HCT116 (cell line): ENCODE measurements around the gene NARF. TPM values are rescaled to one million over a fixed set of nuclear protein-coding genes. Genes with fewer than 3 reads are reported as not detected.

ENCODE experiments used
- ATAC-seq: fragments of 200-7000 bp; cut with Tn5 transposase; 2 replicates; pipeline ENCODE4 v1.9.1; 2020; ENCODE audit warnings: mild to moderate bottlenecking, moderate library complexity
- BruUV-seq: library from RNA; stranded (reverse); fragments of 400-500 nt; replicated peaks from 2 replicates; lab custom pipeline; 2021; lab: Mats Ljungman, UMichigan
- CTCF ChIA-PET: fragments of 300-600 bp; sonication (Branson Sonifier 250); formaldehyde crosslinking; loops from one replicate; lab custom pipeline; 2021; ENCODE audit warnings: antibody characterized with exemption; lab: Charles Lee
- POLR2A ChIA-PET: fragments of 300-600, 350-600 bp; sonication (Branson Sonifier 250); formaldehyde crosslinking; loops from one replicate; lab custom pipeline; 2021; ENCODE audit warnings: antibody characterized with exemption; lab: Charles Lee
- RAD21 ChIA-PET, 2 experiments: fragments of 300-600 bp; sonication (Branson Sonifier 250); formaldehyde crosslinking; loops; one replicate each; lab custom pipeline; 2023; ENCODE audit warnings: low total read pairs in 2 of 2; ENCODE audit not compliant: uncharacterized antibody in 2 of 2, unreplicated experiment in 2 of 2, low non-redundant PET in 1 of 2; lab: Charles Lee
- DNase-seq: peaks from one replicate; pipeline ENCODE4 v3.0.0-alpha.2; 2010; ENCODE audit warnings: low read depth, low spot score
- H2AFZ ChIP-seq: fragments of 200-600 bp; shearing (Covaris generic), sonication (generic); 2 replicates; pipeline ENCODE4 v1.6.1; 2017; ENCODE audit warnings: low read depth, mixed run types, mixed read lengths, antibody characterized with exemption, low read length; ENCODE audit not compliant: poor library complexity, severe bottlenecking
- H3K27ac ChIP-seq: 2 replicates; pipeline ENCODE4 v1.5.1; 2012; ENCODE audit warnings: low read depth, low read length
- H3K27me3 ChIP-seq: fragments of 200-600 bp; sonication (generic); 2 replicates; pipeline ENCODE4 v1.6.1; 2016; ENCODE audit warnings: mixed run types, low read length, mixed read lengths; ENCODE audit not compliant: insufficient read depth
- H3K36me3 ChIP-seq, 2 experiments: fragments of 200-500 bp in 1 of 2; fragments of 200-600 bp in 1 of 2; sonication (Bioruptor generic) in 1 of 2; sonication (generic) in 1 of 2; 2 replicates each; pipeline versions ENCODE4 v1.5.1 to v1.6.1; 2014 to 2016; ENCODE audit warnings: low read length in 2 of 2, inconsistent platforms in 1 of 2, mixed read lengths in 1 of 2, mixed run types in 1 of 2; ENCODE audit not compliant: insufficient read depth in 2 of 2, control insufficient read depth in 1 of 2
- H3K4me1 ChIP-seq, 2 experiments: fragments of 200-600 bp in 1 of 2; sonication (generic) in 1 of 2; 2 replicates each; pipeline versions ENCODE4 v1.5.1 to v1.6.1; 2012 to 2017; ENCODE audit warnings: low read length in 2 of 2, inconsistent platforms in 1 of 2, mild to moderate bottlenecking in 1 of 2, mixed read lengths in 1 of 2, mixed run types in 1 of 2, moderate library complexity in 1 of 2; ENCODE audit not compliant: insufficient read depth in 2 of 2, control insufficient read depth in 1 of 2
- H3K4me2 ChIP-seq: fragments of 200-600 bp; sonication (generic); 2 replicates; pipeline ENCODE4 v1.6.1; 2017; ENCODE audit warnings: mixed run types, low read length, mixed read lengths
- H3K4me3 ChIP-seq, 2 experiments: fragments of 200-600 bp in 1 of 2; sonication (generic) in 1 of 2; replicated peaks in 1 of 2; 2 replicates each; pipeline ENCODE4 v1.5.1; 2011 to 2016; ENCODE audit warnings: low read length in 2 of 2, control low read depth in 1 of 2, low read depth in 1 of 2, mild to moderate bottlenecking in 1 of 2, mixed read lengths in 1 of 2, mixed run types in 1 of 2
- H3K79me2 ChIP-seq: fragments of 200-600 bp; sonication (generic); 2 replicates; pipeline ENCODE4 v1.6.1; 2017; ENCODE audit warnings: mild to moderate bottlenecking, mixed run types, low read length, moderate library complexity, mixed read lengths; ENCODE audit not compliant: insufficient read depth
- H3K9ac ChIP-seq: fragments of 200-600 bp; sonication (generic); 2 replicates; pipeline ENCODE4 v1.6.1; 2016; ENCODE audit warnings: low read length, mixed read lengths
- H3K9me2 ChIP-seq: fragments of 200-600 bp; sonication (generic), shearing (Covaris generic); 2 replicates; pipeline ENCODE4 v1.6.1; 2017; ENCODE audit warnings: mixed run types, mild to moderate bottlenecking, moderate library complexity; ENCODE audit not compliant: insufficient read depth
- H3K9me3 ChIP-seq, 2 experiments: fragments of 200-500 bp in 1 of 2; fragments of 200-600 bp in 1 of 2; sonication (Bioruptor generic) in 1 of 2; sonication (generic) in 1 of 2; 2 replicates each; pipeline ENCODE4 v1.6.1; 2014 to 2017; ENCODE audit warnings: low read length in 2 of 2, mixed read lengths in 2 of 2, inconsistent platforms in 1 of 2, low read depth in 1 of 2, mild to moderate bottlenecking in 1 of 2, mixed run types in 1 of 2, moderate library complexity in 1 of 2; ENCODE audit not compliant: control insufficient read depth in 1 of 2, insufficient read depth in 1 of 2
- H4K20me1 ChIP-seq: fragments of 200-600 bp; sonication (generic), shearing (Covaris generic); 2 replicates; pipeline ENCODE4 v1.6.1; 2017; ENCODE audit warnings: mixed run types, mild to moderate bottlenecking, moderate library complexity; ENCODE audit not compliant: insufficient read depth
- EGR1 ChIP-seq: IDR thresholded peaks from 2 replicates; pipeline ENCODE4 v1.6.1; 2012; ENCODE audit warnings: low read depth
- ELF1 ChIP-seq: IDR thresholded peaks from 2 replicates; pipeline ENCODE4 v1.6.1; 2012; ENCODE audit warnings: low read depth, borderline replicate concordance
- EZH2 ChIP-seq: fragments of 200-600 bp; sonication (generic); IDR thresholded peaks from 2 replicates; pipeline ENCODE4 v1.6.1; 2017; ENCODE audit warnings: antibody characterized with exemption, mixed run types
- EZH2phosphoT487 ChIP-seq: fragments of 200-600 bp; IDR thresholded peaks from 2 replicates; pipeline ENCODE4 v1.6.1; 2018; ENCODE audit warnings: antibody characterized with exemption, borderline replicate concordance
- JUND ChIP-seq: IDR thresholded peaks from 2 replicates; pipeline ENCODE4 v1.6.1; 2012
- POLR2AphosphoS5 ChIP-seq: IDR thresholded peaks from 2 replicates; pipeline ENCODE4 v1.6.1; 2011; ENCODE audit warnings: mild to moderate bottlenecking, low read depth, low read length, moderate library complexity
- SRF ChIP-seq: IDR thresholded peaks from 2 replicates; pipeline ENCODE4 v1.6.1; 2012; ENCODE audit warnings: low read depth
- ZNF274 ChIP-seq: fragments of 200-500 bp; sonication (Bioruptor generic); IDR thresholded peaks from 2 replicates; pipeline ENCODE4 v1.6.1; 2014; ENCODE audit warnings: mild to moderate bottlenecking, low read depth, low read length, inconsistent platforms
- intact Hi-C: fragments of 100-400 bp; cut with micrococcal nuclease; formaldehyde crosslinking; loops from 2 replicates; pipeline ENCODE4 v1.10.0; 2022
- total RNA-seq: library from RNA; stranded (reverse); gene quantifications from one replicate; pipeline ENCODE4 v1.2.1, GENCODE V29; 2021; ENCODE audit not compliant: unreplicated experiment
- TF ChIP-seq, protein P1 (sequence below): IDR thresholded peaks from 2 replicates; pipeline ENCODE4 v1.6.1; 2012
- TF ChIP-seq, protein P2 (sequence below): IDR thresholded peaks from 2 replicates; pipeline ENCODE4 v1.6.1; 2011; ENCODE audit warnings: mild to moderate bottlenecking, low read length, moderate library complexity; ENCODE audit not compliant: insufficient replicate concordance; ENCODE audit errors: extremely low read depth

Gene NARF
- total RNA-seq, 1 experiment from 2014 or later = 91.8 TPM

DNA sequence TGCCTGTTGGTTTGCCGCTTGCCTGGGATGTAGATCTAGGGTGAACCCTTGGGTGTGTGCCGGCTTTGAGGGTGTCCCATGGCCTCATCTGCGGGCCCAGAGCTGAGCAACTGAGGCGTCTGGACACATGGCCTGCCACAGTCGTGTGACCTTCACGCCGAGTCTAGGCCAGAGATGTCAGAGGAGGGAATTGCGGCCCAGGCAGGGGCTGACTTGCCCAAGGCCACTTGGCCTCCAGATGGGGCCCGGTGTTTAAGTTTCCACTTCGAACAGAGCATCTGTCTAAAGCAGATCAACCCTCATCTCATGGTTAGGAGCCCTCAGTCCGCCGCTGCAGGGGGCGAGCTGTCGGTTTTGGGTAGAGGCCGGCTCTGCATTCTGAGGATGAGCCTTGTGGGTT is 33.0 kb downstream of the NARF start:
- H3K4me2 ChIP-seq = no peak overlapping the region
- H3K9ac ChIP-seq = no peak overlapping the region
- BruUV-seq = no TSS peak
- H2AFZ ChIP-seq = no peak overlapping the region
- no peaks in the 10 kb centered on the region for H3K79me2 ChIP-seq
- no peaks in the 10 kb centered on the region for H3K27me3 ChIP-seq
- no peaks in the 10 kb centered on the region for H3K9me3 ChIP-seq
- no peak for DNase-seq
- ATAC-seq = no peak
- H3K27ac ChIP-seq = no peak overlapping the region
- no peaks in the 10 kb centered on the region for H4K20me1 ChIP-seq
- intact Hi-C loops = loop anchor here (5.0 kb wide), 1 partner anchor 36 kb away; no protein-coding TSS in a partner anchor
- RAD21 ChIA-PET = no interaction called here
- H3K9me2 ChIP-seq = no peaks in the 10 kb centered on the region
- H3K36me3 ChIP-seq = peaks cover 6 to 7% of the 10 kb centered on the region in 2 experiments; a peak in 1 of 4 replicates
- H3K4me1 ChIP-seq = peaks cover 34 to 43% of the 10 kb centered on the region in 2 experiments
- H3K4me3 ChIP-seq = no peak overlapping the region
- POLR2A ChIA-PET = no interaction called here
- TF ChIP-seq, protein P1, sequence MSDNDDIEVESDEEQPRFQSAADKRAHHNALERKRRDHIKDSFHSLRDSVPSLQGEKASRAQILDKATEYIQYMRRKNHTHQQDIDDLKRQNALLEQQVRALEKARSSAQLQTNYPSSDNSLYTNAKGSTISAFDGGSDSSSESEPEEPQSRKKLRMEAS = no peak
- CTCF ChIA-PET = interaction anchor here (0.7 kb wide), 1 partner anchor 15 kb away, joined by 3 read pairs; no protein-coding TSS in a partner anchor

DNA sequence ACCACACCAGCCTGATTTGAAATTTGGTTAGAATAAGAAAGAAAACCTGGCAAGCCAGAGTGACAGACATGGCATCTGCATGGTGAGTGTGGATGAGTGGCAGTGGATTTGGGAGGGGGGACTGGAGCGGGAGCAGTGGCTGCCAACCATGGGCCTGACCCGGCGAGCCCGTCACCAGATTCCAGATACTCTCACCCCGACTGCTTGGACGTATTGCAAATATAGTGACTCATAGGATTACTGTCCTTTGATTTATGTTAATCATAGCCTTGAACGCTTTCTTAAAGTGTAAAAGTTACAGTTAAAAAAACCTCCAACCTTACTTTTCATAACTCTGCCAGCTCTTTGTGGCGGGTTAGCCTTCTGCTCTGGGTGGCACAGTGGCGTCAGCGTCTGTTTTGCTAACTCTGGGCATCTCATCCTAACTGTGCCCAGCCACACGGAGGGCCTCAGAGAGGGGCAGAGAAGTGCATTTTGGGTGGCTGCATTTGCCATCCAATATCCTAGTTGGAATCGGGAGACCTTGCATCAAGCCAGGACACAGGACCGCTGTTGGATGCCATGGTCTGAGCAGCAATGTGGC is 34.2 kb downstream of the NARF start:
- no peak for ATAC-seq
- H3K9ac ChIP-seq = no peak overlapping the region
- ChIA-PET RAD21 (no interaction called here), CTCF (no interaction called here)
- H4K20me1 ChIP-seq = no peaks in the 10 kb centered on the region
- H3K9me2 ChIP-seq = no peaks in the 10 kb centered on the region
- no peaks in the 10 kb centered on the region for H3K79me2 ChIP-seq
- H3K9me3 ChIP-seq = no peaks in the 10 kb centered on the region
- no peak for TF ChIP-seq EZH2phosphoT487
- no peak for TF ChIP-seq JUND
- no peak for TF ChIP-seq ELF1
- TF ChIP-seq, protein P2, sequence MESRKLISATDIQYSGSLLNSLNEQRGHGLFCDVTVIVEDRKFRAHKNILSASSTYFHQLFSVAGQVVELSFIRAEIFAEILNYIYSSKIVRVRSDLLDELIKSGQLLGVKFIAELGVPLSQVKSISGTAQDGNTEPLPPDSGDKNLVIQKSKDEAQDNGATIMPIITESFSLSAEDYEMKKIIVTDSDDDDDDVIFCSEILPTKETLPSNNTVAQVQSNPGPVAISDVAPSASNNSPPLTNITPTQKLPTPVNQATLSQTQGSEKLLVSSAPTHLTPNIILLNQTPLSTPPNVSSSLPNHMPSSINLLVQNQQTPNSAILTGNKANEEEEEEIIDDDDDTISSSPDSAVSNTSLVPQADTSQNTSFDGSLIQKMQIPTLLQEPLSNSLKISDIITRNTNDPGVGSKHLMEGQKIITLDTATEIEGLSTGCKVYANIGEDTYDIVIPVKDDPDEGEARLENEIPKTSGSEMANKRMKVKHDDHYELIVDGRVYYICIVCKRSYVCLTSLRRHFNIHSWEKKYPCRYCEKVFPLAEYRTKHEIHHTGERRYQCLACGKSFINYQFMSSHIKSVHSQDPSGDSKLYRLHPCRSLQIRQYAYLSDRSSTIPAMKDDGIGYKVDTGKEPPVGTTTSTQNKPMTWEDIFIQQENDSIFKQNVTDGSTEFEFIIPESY = no peak
- no peak for TF ChIP-seq SRF
- TF ChIP-seq EGR1 = no peak
- no peak for TF ChIP-seq EZH2
- TF ChIP-seq ZNF274 = no peak
- no peak for TF ChIP-seq POLR2AphosphoS5
- TF ChIP-seq, all 23 proteins: peak for 0
- no TSS peak for BruUV-seq
- H3K4me1 ChIP-seq = peaks cover 39 to 53% of the 10 kb centered on the region in 2 experiments
- H3K27ac ChIP-seq = peak overlapping the region; percentile 76; the same call in 1 of the 2 replicates
- no peak overlapping the region for H2AFZ ChIP-seq
- no peak overlapping the region for H3K4me3 ChIP-seq
- no peak for DNase-seq
- 0 out of 4 replicates have a peak, but pooled peaks cover 3 to 4% of the 10 kb centered on the region in 2 experiments for H3K36me3 ChIP-seq
- 0 out of 2 replicates have a peak overlapping the region, but pooled peaks have one; percentile 31 for H3K4me2 ChIP-seq
- intact Hi-C loops = loop anchor here (5.0 kb wide), 1 partner anchor 35 kb away; no protein-coding TSS in a partner anchor
- POLR2A ChIA-PET = interaction anchor here (0.6 to 1.2 kb wide), 3 partner anchors 27 to 470 kb away, joined by 3 read pairs; partner anchors contain the start of genes CENPX and FOXK2
- no peaks in the 10 kb centered on the region for H3K27me3 ChIP-seq
